ENCODE results near the gene DLG1.

The DLG1 gene

DNA sequence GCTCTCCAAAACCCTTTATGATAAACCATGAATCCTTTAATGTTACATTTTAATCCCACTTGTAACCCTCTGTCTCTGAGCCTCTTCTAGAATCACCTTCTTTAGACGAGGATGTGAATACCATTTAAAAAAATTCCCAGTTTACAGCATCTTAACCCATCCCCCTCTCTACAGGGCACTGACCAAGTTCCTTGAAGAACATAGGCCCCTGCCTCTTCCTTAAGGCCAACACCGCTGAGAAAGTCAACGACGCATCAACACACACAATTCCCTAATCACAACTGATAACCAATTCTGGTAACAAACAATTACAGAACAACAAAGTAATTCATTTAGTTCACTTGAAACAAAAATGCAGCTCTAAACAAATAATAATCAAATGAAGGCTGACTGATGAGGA lies 130.3 kb downstream of the DLG1 start:
- Histone ChIP-seq H2BK120ac (ENCODE audit: low read depth, low read length) (no peak overlapping the region), H3K9me3 (ENCODE audit: control insufficient read depth, low read length) (no peaks in the 10 kb centered on the region), H3K79me1 (replicated peaks; ENCODE audit: low read length, poor library complexity, severe bottlenecking) (peaks cover 2% of the 10 kb centered on the region), H3K4me3 (ENCODE audit: insufficient read depth in 1 of 2, low read depth in 1 of 2, low read length in 2 of 2) (no peak overlapping the region), H3K18ac (ENCODE audit: low read depth in 1 of 2, low read length in 2 of 2) (no peak overlapping the region), H3K36me3 (ENCODE audit: control insufficient read depth in 1 of 2, insufficient read depth in 2 of 2, low read depth in 1 of 2, low read length in 2 of 2) (peaks cover 3 to 7% of the 10 kb centered on the region in 2 experiments), H3K4ac (ENCODE audit: low read depth in 1 of 2, low read length in 2 of 2) (no peak overlapping the region), H2BK5ac (ENCODE audit: low read depth, low read length, poor library complexity, severe bottlenecking) (no peak overlapping the region), H3K27ac (ENCODE audit: low read length, poor library complexity, severe bottlenecking) (no peak overlapping the region), H4K91ac (ENCODE audit: low read length) (no peak overlapping the region), H3K4me1 (ENCODE audit: control insufficient read depth, insufficient read depth, low read depth, low read length) (peaks cover 2% of the 10 kb centered on the region), H3K27me3 (ENCODE audit: control insufficient read depth in 1 of 2, insufficient read depth in 1 of 2, low read length in 2 of 2) (no peaks in the 10 kb centered on the region), H2AFZ (ENCODE audit: low read depth, low read length) (no peak overlapping the region), H4K8ac (ENCODE audit: low read length) (no peak overlapping the region), H3K4me2 (ENCODE audit: low read length, poor library complexity, severe bottlenecking) (no peak overlapping the region), H3K23ac (ENCODE audit: low read length in 2 of 2) (no peak overlapping the region), H3K9ac (ENCODE audit: low read length) (peak overlapping the region; percentile 70), H2AK5ac (ENCODE audit: low read length, severe bottlenecking) (no peak overlapping the region), H2BK12ac (ENCODE audit: low read length in 2 of 2) (no peak overlapping the region), H3K14ac (ENCODE audit: low read length in 2 of 2) (no peak overlapping the region), H2BK15ac (ENCODE audit: low read depth, poor library complexity, severe bottlenecking) (no peak overlapping the region)
- 90% methylated on average over 4 of the region's 4 CpGs for WGBS
- DNase-seq = no peak

DNA sequence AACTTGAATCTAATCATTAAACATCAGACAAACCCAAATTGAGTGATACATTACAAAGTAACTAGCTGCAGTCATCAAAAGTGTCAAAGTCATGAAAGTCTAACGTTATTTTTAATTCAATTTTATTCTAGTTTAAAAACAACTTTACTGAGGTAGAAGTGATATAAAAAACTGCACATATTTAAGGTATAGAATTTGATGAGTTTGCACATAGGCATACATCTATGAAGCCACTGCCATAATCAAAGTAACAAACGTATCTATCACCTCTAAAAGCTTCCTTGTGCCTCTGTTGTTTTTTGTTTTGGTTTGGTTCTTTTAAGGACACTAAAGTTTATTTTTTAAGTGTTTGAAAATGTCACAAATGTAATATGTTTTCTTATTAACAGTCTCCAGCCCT lies 130.9 kb downstream of the DLG1 start:
- WGBS = 100% methylated on average over 1 of the region's 2 CpGs
- Histone ChIP-seq H3K9me3 (ENCODE audit: control insufficient read depth, low read length) (no peaks in the 10 kb centered on the region), H3K4me1 (ENCODE audit: control insufficient read depth, insufficient read depth, low read depth, low read length) (peaks cover 2% of the 10 kb centered on the region), H3K4ac (ENCODE audit: low read depth in 1 of 2, low read length in 2 of 2) (no peak overlapping the region), H2BK12ac (ENCODE audit: low read length in 2 of 2) (no peak overlapping the region), H3K9ac (ENCODE audit: low read length) (no peak overlapping the region), H4K8ac (ENCODE audit: low read length) (no peak overlapping the region), H2AFZ (ENCODE audit: low read depth, low read length) (no peak overlapping the region), H2BK120ac (ENCODE audit: low read depth, low read length) (no peak overlapping the region), H2BK5ac (ENCODE audit: low read depth, low read length, poor library complexity, severe bottlenecking) (no peak overlapping the region), H3K23ac (ENCODE audit: low read length in 2 of 2) (no peak overlapping the region), H3K27me3 (ENCODE audit: control insufficient read depth in 1 of 2, insufficient read depth in 1 of 2, low read length in 2 of 2) (no peaks in the 10 kb centered on the region), H3K27ac (ENCODE audit: low read length, poor library complexity, severe bottlenecking) (no peak overlapping the region), H3K14ac (ENCODE audit: low read length in 2 of 2) (no peak overlapping the region), H3K18ac (ENCODE audit: low read depth in 1 of 2, low read length in 2 of 2) (no peak overlapping the region), H2AK5ac (ENCODE audit: low read length, severe bottlenecking) (no peak overlapping the region), H3K4me3 (ENCODE audit: insufficient read depth in 1 of 2, low read depth in 1 of 2, low read length in 2 of 2) (no peak overlapping the region), H4K91ac (ENCODE audit: low read length) (no peak overlapping the region), H3K79me1 (replicated peaks; ENCODE audit: low read length, poor library complexity, severe bottlenecking) (peaks cover 2% of the 10 kb centered on the region), H3K36me3 (ENCODE audit: control insufficient read depth in 1 of 2, insufficient read depth in 2 of 2, low read depth in 1 of 2, low read length in 2 of 2) (peaks cover 3 to 7% of the 10 kb centered on the region in 2 experiments), H2BK15ac (ENCODE audit: low read depth, poor library complexity, severe bottlenecking) (no peak overlapping the region), H3K4me2 (ENCODE audit: low read length, poor library complexity, severe bottlenecking) (no peak overlapping the region)
- DNase-seq = no peak

DNA sequence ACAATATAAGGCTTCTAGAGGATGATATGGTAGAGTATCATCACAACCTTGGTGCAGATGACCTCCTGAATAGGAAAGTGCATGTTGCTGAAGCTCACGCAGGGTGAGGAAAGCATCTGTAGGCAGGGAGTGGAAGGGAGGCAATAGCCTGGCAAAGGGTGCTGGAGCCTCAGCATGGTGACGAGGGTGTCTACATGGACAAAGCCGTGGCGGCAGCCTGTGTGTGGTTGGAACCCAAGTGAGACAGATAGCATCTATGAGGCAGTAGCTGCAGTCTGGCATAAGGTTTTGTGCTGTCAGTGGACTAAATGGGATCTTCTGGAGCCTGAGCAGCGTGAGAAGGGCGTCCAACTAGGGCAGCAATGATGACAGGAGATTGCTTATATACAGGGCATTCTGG lies 132.5 kb downstream of the DLG1 start:
- WGBS = 99% methylated on average over 6 of the region's 6 CpGs
- no peak overlapping the region for H2BK15ac ChIP-seq (ENCODE audit: low read depth, poor library complexity, severe bottlenecking)
- DNase-seq = no peak
- no peak overlapping the region for H2AK5ac ChIP-seq (ENCODE audit: low read length, severe bottlenecking)
- H3K23ac ChIP-seq (ENCODE audit: low read length in 2 of 2) = no peak overlapping the region
- no peak overlapping the region for H2BK120ac ChIP-seq (ENCODE audit: low read depth, low read length)
- H2BK12ac ChIP-seq (ENCODE audit: low read length in 2 of 2) = no peak overlapping the region
- no peak overlapping the region for H3K4me3 ChIP-seq (ENCODE audit: insufficient read depth in 1 of 2, low read depth in 1 of 2, low read length in 2 of 2)
- peaks cover 2% of the 10 kb centered on the region for H3K4me1 ChIP-seq (ENCODE audit: control insufficient read depth, insufficient read depth, low read depth, low read length)
- H3K9ac ChIP-seq (ENCODE audit: low read length) = no peak overlapping the region
- H2BK5ac ChIP-seq (ENCODE audit: low read depth, low read length, poor library complexity, severe bottlenecking) = no peak overlapping the region
- H3K27ac ChIP-seq (ENCODE audit: low read length, poor library complexity, severe bottlenecking) = no peak overlapping the region
- no peak overlapping the region for H4K8ac ChIP-seq (ENCODE audit: low read length)
- H3K18ac ChIP-seq (ENCODE audit: low read depth in 1 of 2, low read length in 2 of 2) = no peak overlapping the region
- peaks cover 3 to 7% of the 10 kb centered on the region in 2 experiments for H3K36me3 ChIP-seq (ENCODE audit: control insufficient read depth in 1 of 2, insufficient read depth in 2 of 2, low read depth in 1 of 2, low read length in 2 of 2)
- peaks cover 2% of the 10 kb centered on the region for H3K79me1 ChIP-seq (replicated peaks; ENCODE audit: low read length, poor library complexity, severe bottlenecking)
- H3K27me3 ChIP-seq (ENCODE audit: control insufficient read depth in 1 of 2, insufficient read depth in 1 of 2, low read length in 2 of 2) = no peaks in the 10 kb centered on the region
- H3K14ac ChIP-seq (ENCODE audit: low read length in 2 of 2) = no peak overlapping the region
- H2AFZ ChIP-seq (ENCODE audit: low read depth, low read length) = no peak overlapping the region
- no peak overlapping the region for H3K4ac ChIP-seq (ENCODE audit: low read depth in 1 of 2, low read length in 2 of 2)
- H3K9me3 ChIP-seq (ENCODE audit: control insufficient read depth, low read length) = no peaks in the 10 kb centered on the region
- no peak overlapping the region for H3K4me2 ChIP-seq (ENCODE audit: low read length, poor library complexity, severe bottlenecking)
- no peak overlapping the region for H4K91ac ChIP-seq (ENCODE audit: low read length)

DNA sequence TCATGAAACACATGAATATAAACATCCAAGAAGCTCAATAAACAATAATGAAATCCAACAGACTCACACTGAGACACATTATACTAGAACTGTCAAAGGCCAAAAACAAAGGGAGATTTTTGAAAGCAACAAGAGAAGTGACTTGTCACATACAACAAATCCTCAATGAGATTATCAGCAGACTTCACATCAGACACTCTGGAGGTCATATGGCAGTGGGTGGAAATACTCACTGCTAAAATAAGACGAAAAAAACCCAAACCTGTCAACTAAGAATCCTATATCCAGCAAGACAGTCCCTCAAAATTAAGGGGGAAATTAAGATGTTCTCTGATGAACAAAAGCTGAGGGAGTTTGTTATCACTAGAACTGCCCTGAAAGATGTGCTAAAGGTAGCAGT lies 143.4 kb downstream of the DLG1 start:
- H3K27me3 ChIP-seq (ENCODE audit: control insufficient read depth in 1 of 2, insufficient read depth in 1 of 2, low read length in 2 of 2) = no peaks in the 10 kb centered on the region
- H2AFZ ChIP-seq (ENCODE audit: low read depth, low read length) = no peak overlapping the region
- H3K27ac ChIP-seq (ENCODE audit: low read length, poor library complexity, severe bottlenecking) = no peak overlapping the region
- H2BK5ac ChIP-seq (ENCODE audit: low read depth, low read length, poor library complexity, severe bottlenecking) = no peak overlapping the region
- H3K4me1 ChIP-seq (ENCODE audit: control insufficient read depth, insufficient read depth, low read depth, low read length) = peaks cover 3% of the 10 kb centered on the region
- no peak overlapping the region for H4K91ac ChIP-seq (ENCODE audit: low read length)
- H2BK12ac ChIP-seq (ENCODE audit: low read length in 2 of 2) = no peak overlapping the region
- peaks cover 26% of the 10 kb centered on the region for H3K9me3 ChIP-seq (ENCODE audit: control insufficient read depth, low read length)
- no peak overlapping the region for H3K4me2 ChIP-seq (ENCODE audit: low read length, poor library complexity, severe bottlenecking)
- no peak overlapping the region for H3K18ac ChIP-seq (ENCODE audit: low read depth in 1 of 2, low read length in 2 of 2)
- WGBS = no CpG with 5 or more reads among the region's 1 CpG
- H2AK5ac ChIP-seq (ENCODE audit: low read length, severe bottlenecking) = no peak overlapping the region
- DNase-seq = no peak
- no peak overlapping the region for H3K4me3 ChIP-seq (ENCODE audit: insufficient read depth in 1 of 2, low read depth in 1 of 2, low read length in 2 of 2)
- no peak overlapping the region for H2BK120ac ChIP-seq (ENCODE audit: low read depth, low read length)
- no peak overlapping the region for H2BK15ac ChIP-seq (ENCODE audit: low read depth, poor library complexity, severe bottlenecking)
- H3K79me1 ChIP-seq (replicated peaks; ENCODE audit: low read length, poor library complexity, severe bottlenecking) = peaks cover 2% of the 10 kb centered on the region
- no peak overlapping the region for H3K9ac ChIP-seq (ENCODE audit: low read length)
- H3K14ac ChIP-seq (ENCODE audit: low read length in 2 of 2) = no peak overlapping the region
- no peak overlapping the region for H4K8ac ChIP-seq (ENCODE audit: low read length)
- no peak overlapping the region for H3K4ac ChIP-seq (ENCODE audit: low read depth in 1 of 2, low read length in 2 of 2)
- peaks cover 9 to 24% of the 10 kb centered on the region in 2 experiments for H3K36me3 ChIP-seq (ENCODE audit: control insufficient read depth in 1 of 2, insufficient read depth in 2 of 2, low read depth in 1 of 2, low read length in 2 of 2)
- no peak overlapping the region for H3K23ac ChIP-seq (ENCODE audit: low read length in 2 of 2)
